Stomach smooth muscle (tissue), 2 donors: ENCODE results near the gene MX2.
"Not testable (repeated sequence)": the region's sequence is repeated elsewhere in the genome, so short reads cannot be mapped to it uniquely, and the experiment has no call there.

Experiments used
- H3K27ac ChIP-seq: one replicate; pipeline ENCODE4 v1.7.0; 2013; ENCODE audit warnings: mild to moderate bottlenecking, low read length, inconsistent platforms
- H3K27me3 ChIP-seq, 2 donors: one replicate each; pipeline ENCODE4 v1.7.0; 2013; ENCODE audit warnings: low read length in 2 of 2; ENCODE audit not compliant: insufficient read depth in 2 of 2, control insufficient read depth in 1 of 2
- H3K36me3 ChIP-seq, 2 donors: one replicate each; pipeline ENCODE4 v1.7.0; 2013; ENCODE audit warnings: low read length in 2 of 2; ENCODE audit not compliant: control insufficient read depth in 2 of 2, insufficient read depth in 2 of 2
- H3K4me1 ChIP-seq: one replicate; pipeline ENCODE4 v1.7.0; 2013; ENCODE audit warnings: low read length; ENCODE audit not compliant: control insufficient read depth, insufficient read depth
- H3K4me3 ChIP-seq, 2 donors: one replicate each; pipeline ENCODE4 v1.7.0; 2013; ENCODE audit warnings: low read length in 2 of 2
- H3K9ac ChIP-seq, 2 donors: one replicate each; pipeline ENCODE4 v1.7.0; 2013; ENCODE audit warnings: low read length in 2 of 2, mild to moderate bottlenecking in 1 of 2
- H3K9me3 ChIP-seq, 2 donors: one replicate each; pipeline ENCODE4 v1.7.0; 2013; ENCODE audit warnings: low read length in 2 of 2; ENCODE audit not compliant: control insufficient read depth in 2 of 2
- donor health status: healthy.
- donor health status: Pancreatic carcinoma.

MX2 gene

GRCh38 chr21:41361786-41362604, at the start of gene MX2:
Gene MX2 (plus strand): TSS chr21:41362027. CDS start chr21:41376907, 14,880 bp downstream.
- Histone ChIP-seq H3K27me3 (peaks cover 4 to 5% of the 10 kb centered on the region in 2 donors), H3K9ac (peak within 1 kb of the TSS; percentile 33 to 51), H3K4me1 (peaks cover 6% of the 10 kb centered on the region), H3K27ac (peak within 1 kb of the TSS; percentile 31), H3K9me3 (no peaks in the 10 kb centered on the region), H3K4me3 (peak within 1 kb of the TSS; percentile 4 to 66), H3K36me3 (no peaks in the 10 kb centered on the region)

GRCh38 chr21:41313285-41314164, 48.3 kb upstream of the MX2 start:
- H3K4me3 ChIP-seq, H3K27ac ChIP-seq, H3K36me3 ChIP-seq, H3K4me1 ChIP-seq, H3K9ac ChIP-seq, H3K9me3 ChIP-seq: not testable (repeated sequence)
- peaks cover 26 to 34% of the 10 kb centered on the region in 2 donors for H3K27me3 ChIP-seq

- Histone ChIP-seq H3K9ac (no peak overlapping the region), H3K9me3 (no peaks in the 10 kb centered on the region), H3K27ac (no peak overlapping the region), H3K4me3 (no peak overlapping the region), H3K4me1 (peaks cover 4% of the 10 kb centered on the region), H3K27me3 (peaks cover 26 to 27% of the 10 kb centered on the region in 2 donors), H3K36me3 (no peaks in the 10 kb centered on the region)
Measured at GRCh38 chr21:41315726-41316125, 46.1 kb upstream of the MX2 start.

- Histone ChIP-seq H3K9me3 (no peaks in the 10 kb centered on the region), H3K4me3 (peak within 1 kb of the TSS in 1 of 2 donors; percentile 58), H3K4me1 (peaks cover 4% of the 10 kb centered on the region), H3K27me3 (peaks cover 26 to 27% of the 10 kb centered on the region in 2 donors), H3K9ac (no peak within 1 kb of the TSS), H3K27ac (no peak within 1 kb of the TSS), H3K36me3 (no peaks in the 10 kb centered on the region)
Measured at GRCh38 chr21:41316200-41317062, 45.4 kb upstream of the MX2 start, which contains the start of gene FAM3B. Gene FAM3B (plus strand): TSS chr21:41316801. CDS start chr21:41316880, 79 bp downstream.

- Histone ChIP-seq H3K9me3 (no peaks in the 10 kb centered on the region), H3K9ac (no peak overlapping the region), H3K4me3 (peak overlapping the region in 1 of 2 donors; percentile 58), H3K27me3 (peaks cover 26 to 27% of the 10 kb centered on the region in 2 donors), H3K27ac (no peak overlapping the region), H3K4me1 (peaks cover 4% of the 10 kb centered on the region), H3K36me3 (no peaks in the 10 kb centered on the region)
Measured at GRCh38 chr21:41317063-41317392, 44.8 kb upstream of the MX2 start.

GRCh38 chr21:41317458-41317857, 44.4 kb upstream of the MX2 start:
- Histone ChIP-seq H3K27me3 (peaks cover 26 to 27% of the 10 kb centered on the region in 2 donors), H3K9ac (no peak overlapping the region), H3K27ac (no peak overlapping the region), H3K4me1 (peaks cover 4% of the 10 kb centered on the region), H3K9me3 (no peaks in the 10 kb centered on the region), H3K36me3 (no peaks in the 10 kb centered on the region), H3K4me3 (no peak overlapping the region)

GRCh38 chr21:41318218-41318617, 43.6 kb upstream of the MX2 start:
- peaks cover 4% of the 10 kb centered on the region for H3K4me1 ChIP-seq
- no peak overlapping the region for H3K27ac ChIP-seq
- no peaks in the 10 kb centered on the region for H3K36me3 ChIP-seq
- H3K27me3 ChIP-seq = peaks cover 26 to 27% of the 10 kb centered on the region in 2 donors
- no peak overlapping the region for H3K4me3 ChIP-seq
- no peaks in the 10 kb centered on the region for H3K9me3 ChIP-seq
- H3K9ac ChIP-seq = no peak overlapping the region

GRCh38 chr21:41319273-41319672, 42.6 kb upstream of the MX2 start:
- Histone ChIP-seq H3K27ac (no peak overlapping the region), H3K9ac (no peak overlapping the region), H3K36me3 (no peaks in the 10 kb centered on the region), H3K27me3 (peaks cover 23 to 26% of the 10 kb centered on the region in 2 donors), H3K9me3 (no peaks in the 10 kb centered on the region), H3K4me1 (peaks cover 4% of the 10 kb centered on the region), H3K4me3 (no peak overlapping the region)

- H3K9me3 ChIP-seq = no peaks in the 10 kb centered on the region
- H3K36me3 ChIP-seq = no peaks in the 10 kb centered on the region
- H3K9ac ChIP-seq = no peak overlapping the region
- H3K4me3 ChIP-seq = no peak overlapping the region
- peaks cover 13% of the 10 kb centered on the region in 2 donors for H3K27me3 ChIP-seq
- H3K27ac ChIP-seq = no peak overlapping the region
- H3K4me1 ChIP-seq = peaks cover 4% of the 10 kb centered on the region
Measured at GRCh38 chr21:41321211-41321907, 40.5 kb upstream of the MX2 start.
